Neural progenitor cell (in vitro differentiated cells): ENCODE measurements around the gene BLZF1.

Experiments
- CTCF ChIP-seq: fragments of 200-600 bp; sonication (generic); IDR thresholded peaks from 2 replicates; pipeline ENCODE4 v1.5.1; 2017; ENCODE audit warnings: antibody characterized with exemption, mild to moderate bottlenecking
- EZH2 ChIP-seq: fragments of 200-600 bp; sonication (generic); IDR thresholded peaks from 2 replicates; pipeline ENCODE4 v1.6.1; 2017; ENCODE audit warnings: antibody characterized with exemption, mild to moderate bottlenecking, moderate library complexity

- TF ChIP-seq CTCF (peak; percentile 90), EZH2 (no peak)
These were observed 19.5 kb upstream of the BLZF1 start for GRCh38 chr1:169348383-169349036.
